HepG2 (cell line): ENCODE data around the gene ANAPC5. TPM values are rescaled to one million over a fixed set of nuclear protein-coding genes. Genes with fewer than 3 reads are reported as not detected.

Source experiments
- ATAC-seq: fragments of 200-7000 bp; cut with Tn5 transposase; 3 replicates; pipeline ENCODE4 v1.9.1; 2020; ENCODE audit warnings: mild to moderate bottlenecking, moderate library complexity
- BruUV-seq: library from RNA; stranded (reverse); fragments of 400-500 nt; replicated peaks from 2 replicates; lab custom pipeline; 2021; lab: Mats Ljungman, UMichigan
- CTCF ChIA-PET: fragments of 300-600 bp; formaldehyde crosslinking; extraction: SDS; loops from one replicate; lab custom pipeline; 2021; ENCODE audit warnings: low total read pairs, inconsistent platforms, low intra/inter-chr PET ratio; lab: Yijun Ruan, JAX
- POLR2A ChIA-PET: fragments of 350-600 bp; sonication (Branson Sonifier 250); formaldehyde crosslinking; loops from one replicate; lab custom pipeline; 2020; ENCODE audit warnings: antibody characterized with exemption, inconsistent platforms; lab: Yijun Ruan, JAX
- DNase-seq: peaks from one replicate; pipeline ENCODE4 v3.0.0-alpha.2; 2015; ENCODE audit warnings: low spot score
- FAIRE-seq: peaks from 3 replicates; lab custom pipeline; 2011; peaks lifted over from hg19 to GRCh38; lab: Jason Lieb, UNC
- H2AFZ ChIP-seq: one replicate; pipeline ENCODE4 v1.6.1; 2011; ENCODE audit warnings: low read length, inconsistent platforms
- H3K27ac ChIP-seq: fragments of 300-600 bp; 3 replicates; pipeline ENCODE4 v1.8.0; 2011; ENCODE audit warnings: mixed run types, mild to moderate bottlenecking, mixed read lengths, low read length, inconsistent platforms; ENCODE audit not compliant: insufficient read depth; ENCODE audit errors: extremely low read length
- H3K27me3 ChIP-seq, 2 experiments: fragments of 200-600 bp in 1 of 2; 2 replicates in 1 of 2; 3 replicates in 1 of 2; pipeline versions ENCODE4 v1.6.0 to v1.8.0; 2011; ENCODE audit warnings: low read length in 2 of 2, mild to moderate bottlenecking in 2 of 2, moderate library complexity in 2 of 2, inconsistent platforms in 1 of 2; ENCODE audit not compliant: insufficient read depth in 2 of 2, control insufficient read depth in 1 of 2
- H3K36me3 ChIP-seq, 2 experiments: fragments of 200-600 bp in 1 of 2; replicated peaks in 1 of 2; 2 replicates in 1 of 2; 3 replicates in 1 of 2; pipeline versions ENCODE4 v1.5.1 to v1.8.0; 2011; ENCODE audit warnings: low read length in 2 of 2, inconsistent platforms in 1 of 2; ENCODE audit not compliant: insufficient read depth in 2 of 2, control insufficient read depth in 1 of 2
- H3K4me1 ChIP-seq: 2 replicates; pipeline ENCODE4 v1.5.1; 2012; ENCODE audit warnings: low read length, inconsistent platforms; ENCODE audit not compliant: insufficient read depth
- H3K4me2 ChIP-seq: 2 replicates; pipeline ENCODE4 v1.6.0; 2011; ENCODE audit warnings: low read depth, low read length, inconsistent platforms
- H3K4me3 ChIP-seq, 3 experiments: fragments of 200-600 bp in 1 of 3; sonication (generic), shearing (Covaris generic) in 1 of 3; replicated peaks in 1 of 3; 2 replicates each; pipeline ENCODE4 v1.5.1; 2011 to 2016; ENCODE audit warnings: low read length in 3 of 3, inconsistent platforms in 2 of 3, low read depth in 2 of 3, mild to moderate bottlenecking in 2 of 3, control low read depth in 1 of 3, mixed read lengths in 1 of 3; ENCODE audit not compliant: insufficient read depth in 1 of 3
- H3K79me2 ChIP-seq: one replicate; pipeline ENCODE4 v1.6.1; 2011; ENCODE audit warnings: low read length, inconsistent platforms; ENCODE audit not compliant: insufficient read depth
- H3K9ac ChIP-seq: 2 replicates; pipeline ENCODE4 v1.6.0; 2011; ENCODE audit warnings: mild to moderate bottlenecking, low read depth, low read length, inconsistent platforms; ENCODE audit not compliant: insufficient read depth
- H3K9me3 ChIP-seq: 2 replicates; pipeline ENCODE4 v1.5.1; 2012; ENCODE audit warnings: mild to moderate bottlenecking, low read length
- H4K20me1 ChIP-seq: 2 replicates; pipeline ENCODE4 v1.6.0; 2011; ENCODE audit warnings: inconsistent platforms, mild to moderate bottlenecking, low read length, moderate library complexity; ENCODE audit not compliant: insufficient read depth
- MED13 ChIP-seq: sonication (generic); formaldehyde crosslinking; IDR thresholded peaks from 2 replicates; pipeline ENCODE4 v1.5.0; 2020; ENCODE audit warnings: missing genetic modification reagents
- SOX13 ChIP-seq, 3 experiments: fragments of 450-650 bp in 1 of 3; sonication (generic) in 1 of 3; formaldehyde crosslinking in 1 of 3; IDR thresholded peaks in 2 of 3; conservative IDR thresholded peaks in 1 of 3; 2 replicates each; pipeline versions ENCODE4 v1.5.0 to v1.6.1; 2016 to 2020; ENCODE audit warnings: antibody characterized with exemption in 1 of 3, mild to moderate bottlenecking in 1 of 3, missing compliant biosample characterization in 1 of 3, missing genetic modification reagents in 1 of 3, moderate library complexity in 1 of 3
- ZFP36L2 ChIP-seq: sonication (generic); formaldehyde crosslinking; IDR thresholded peaks from 2 replicates; pipeline ENCODE4 v1.4.0; 2020; ENCODE audit warnings: missing genetic modification reagents
- ZNF121 ChIP-seq: sonication (generic); formaldehyde crosslinking; IDR thresholded peaks from 2 replicates; pipeline ENCODE4 v1.5.0; 2020; ENCODE audit warnings: mild to moderate bottlenecking, missing genetic modification reagents
- ZNF766 ChIP-seq: sonication (generic); formaldehyde crosslinking; IDR thresholded peaks from 2 replicates; pipeline ENCODE4 v1.5.0; 2020; ENCODE audit warnings: missing genetic modification reagents, borderline replicate concordance
- WGBS: methylation state at CpG from one replicate; pipeline ENCODE4 v1.1.6; 2017; ENCODE audit warnings: low lambda C conversion rate; 5-methylcytosine and 5-hydroxymethylcytosine counted together
- in situ Hi-C: cut with HindIII; loops from 2 replicates; pipeline ENCODE4 v1.10.0; 2017; ENCODE audit warnings: low pct_unique_long_range_greater_than_20kb; ENCODE audit not compliant: extremely low pct_ligation_motif_present
- intact Hi-C: fragments of 100-400 bp; cut with micrococcal nuclease; formaldehyde crosslinking; loops from one replicate; pipeline ENCODE4 v1.10.0; 2022; ENCODE audit not compliant: unreplicated experiment
- polyA plus RNA-seq, 8 experiments: library from polyadenylated mRNA; depleted of rRNA in 3 of 8; stranded (reverse) in 7 of 8; unstranded in 1 of 8; fragments of >200 nt; fragmentation: Illumina TruSeq in 4 of 8; extraction: Trizol in 4 of 8; gene quantifications; 2 replicates each; pipeline versions ENCODE4 v1.2.1 to v1.2.3, GENCODE V29; 2011 to 2016; ENCODE audit warnings: low read depth in 4 of 8, missing spikeins in 1 of 8, mixed read lengths in 1 of 8; ENCODE audit not compliant: insufficient read depth in 1 of 8
- total RNA-seq, 5 experiments: library from RNA; depleted of rRNA; stranded (reverse); fragments of >200 nt; fragmentation: Illumina TruSeq; extraction: Trizol; gene quantifications; 2 replicates each; pipeline ENCODE4 v1.2.3, GENCODE V29; 2016; ENCODE audit warnings: low read depth in 1 of 5
- TF ChIP-seq, protein P1 (sequence below): sonication (generic); formaldehyde crosslinking; IDR thresholded peaks from 2 replicates; pipeline ENCODE4 v1.8.0; 2022; ENCODE audit warnings: mild to moderate bottlenecking, missing genetic modification reagents, moderate library complexity

ANAPC5 gene
- total and polyA plus RNA-seq, 2 of the 13 experiments (the other 11 are each of a cell fraction or from before 2014, with no cell fraction given) = 146 to 161 TPM

DNA sequence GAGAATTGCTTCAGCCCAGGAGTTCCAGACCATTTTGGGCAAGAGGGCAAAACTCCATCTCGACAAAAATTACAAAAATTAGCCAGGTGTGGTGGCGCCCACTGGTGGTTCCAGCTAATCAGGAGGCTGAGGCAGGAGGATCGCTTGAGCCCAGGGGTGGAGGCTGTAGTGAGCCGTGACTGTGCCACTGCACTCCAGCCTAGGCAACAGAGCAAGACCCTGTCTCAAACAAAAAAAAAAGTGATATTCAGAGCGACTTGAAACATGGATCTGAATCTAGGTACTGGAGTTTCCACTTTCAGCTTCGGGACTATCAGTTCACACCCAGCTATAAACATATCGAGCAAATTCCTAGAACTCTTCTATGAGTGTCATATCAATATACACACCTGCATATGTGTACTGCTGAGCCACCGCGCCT lies 31.4 kb upstream of the ANAPC5 start (continued):
- TF ChIP-seq MED13 (CRISPR knock-in tag) (no peak), ZFP36L2 (no peak)

DNA sequence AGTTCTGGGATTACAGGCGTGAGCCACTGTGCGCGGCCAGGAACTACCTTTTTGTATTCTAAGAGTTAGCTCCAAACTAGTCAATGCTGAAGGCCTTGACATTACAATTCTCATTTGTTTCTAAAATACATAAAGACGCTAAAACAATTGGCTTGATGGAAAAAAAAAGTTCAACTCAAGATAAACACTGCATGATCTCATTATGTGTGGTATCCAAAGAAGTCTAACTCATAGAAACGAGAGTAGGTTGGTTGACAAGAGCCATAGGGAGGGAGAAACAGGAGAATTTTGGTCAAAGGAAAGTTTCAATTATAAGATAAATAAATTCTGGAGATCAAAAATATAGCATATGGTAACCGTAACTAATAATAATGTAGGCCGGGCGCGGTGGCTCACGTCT lies 27.7 kb upstream of the ANAPC5 start:
- POLR2A ChIA-PET = no interaction called here
- Histone ChIP-seq H3K27ac (no peak overlapping the region), H3K4me1 (peaks cover 31% of the 10 kb centered on the region), H3K9ac (no peak overlapping the region), H3K4me2 (no peak overlapping the region), H3K79me2 (no peaks in the 10 kb centered on the region), H3K4me3 (no peak overlapping the region), H2AFZ (no peak overlapping the region), H3K36me3 (no peaks in the 10 kb centered on the region), H4K20me1 (no peaks in the 10 kb centered on the region), H3K9me3 (no peaks in the 10 kb centered on the region), H3K27me3 (no peaks in the 10 kb centered on the region)
- DNase-seq (no peak), ATAC-seq (no peak), FAIRE-seq (no peak)
- in situ Hi-C loops = no loop called here
- CTCF ChIA-PET = no interaction called here
- 77% methylated on average over 10 of the region's 10 CpGs for WGBS
- no TSS peak for BruUV-seq
- intact Hi-C loops = no loop called here
- no peak for TF ChIP-seq SOX13 (IDR thresholded peaks at IDR 0.05)
- TF ChIP-seq SOX13 (CRISPR knock-in tag; conservative IDR thresholded peaks at IDR 0.05 in 1 of 2, IDR thresholded peaks at IDR 0.05 in 1 of 2) = peak in 1 of 2 experiments; percentile 36; a peak in 1 of 4 replicates
- no peak for TF ChIP-seq ZNF766 (CRISPR knock-in tag)

DNA sequence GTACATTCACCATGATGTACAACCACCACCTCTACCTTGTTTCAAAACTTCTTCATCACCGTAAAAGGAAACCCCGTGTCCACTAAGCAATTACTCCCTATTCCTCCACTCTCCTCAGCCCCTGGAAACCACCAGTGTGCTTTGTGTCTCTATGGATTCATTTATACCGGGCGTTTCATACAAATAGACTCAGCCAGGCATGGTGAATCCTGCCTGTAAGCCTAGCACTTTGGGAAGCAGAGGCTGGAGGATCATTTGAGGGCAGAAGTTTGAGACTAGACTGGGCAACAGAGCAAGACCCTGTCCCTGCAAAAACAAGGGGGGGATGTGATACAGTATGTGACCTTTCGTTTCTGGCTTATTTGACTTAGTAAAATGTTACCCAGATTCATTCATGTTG lies 26.5 kb upstream of the ANAPC5 start:
- no peak for ATAC-seq
- Histone ChIP-seq H3K9me3 (no peaks in the 10 kb centered on the region), H2AFZ (no peak overlapping the region), H4K20me1 (no peaks in the 10 kb centered on the region), H3K36me3 (no peaks in the 10 kb centered on the region)
- POLR2A ChIA-PET = interaction anchor here (0.7 to 3.0 kb wide), 2 partner anchors 22 to 31 kb away, joined by 4 to 18 read pairs; partner anchors contain the start of gene RNF34
- no peak for FAIRE-seq
- peak; percentile 85 for TF ChIP-seq ZNF121 (CRISPR knock-in tag)
- TF ChIP-seq, protein P1, sequence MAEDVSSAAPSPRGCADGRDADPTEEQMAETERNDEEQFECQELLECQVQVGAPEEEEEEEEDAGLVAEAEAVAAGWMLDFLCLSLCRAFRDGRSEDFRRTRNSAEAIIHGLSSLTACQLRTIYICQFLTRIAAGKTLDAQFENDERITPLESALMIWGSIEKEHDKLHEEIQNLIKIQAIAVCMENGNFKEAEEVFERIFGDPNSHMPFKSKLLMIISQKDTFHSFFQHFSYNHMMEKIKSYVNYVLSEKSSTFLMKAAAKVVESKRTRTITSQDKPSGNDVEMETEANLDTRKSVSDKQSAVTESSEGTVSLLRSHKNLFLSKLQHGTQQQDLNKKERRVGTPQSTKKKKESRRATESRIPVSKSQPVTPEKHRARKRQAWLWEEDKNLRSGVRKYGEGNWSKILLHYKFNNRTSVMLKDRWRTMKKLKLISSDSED (CRISPR knock-in tag) = no peak
- TF ChIP-seq, all 625 proteins: peak for 1
- Histone ChIP-seq H3K4me1 (peaks cover 31% of the 10 kb centered on the region), H3K4me3 (no peak overlapping the region), H3K27me3 (no peaks in the 10 kb centered on the region), H3K27ac (no peak overlapping the region), H3K79me2 (no peaks in the 10 kb centered on the region), H3K9ac (no peak overlapping the region), H3K4me2 (no peak overlapping the region)
- in situ Hi-C loops (no loop called here), intact Hi-C loops (no loop called here)
- DNase-seq = no peak
- BruUV-seq = no TSS peak
- CTCF ChIA-PET = no interaction called here
- WGBS = 26% methylated on average over 5 of the region's 5 CpGs
